Thymus (tissue), 11 donors: ENCODE measurements around the gene PVALB. TPM values are rescaled to one million over a fixed set of nuclear protein-coding genes. Genes with fewer than 3 reads are reported as not detected.

Source experiments
- DNase-seq, 9 donors: peaks; one replicate each; pipeline ENCODE4 v3.0.0-alpha.2; 2013; ENCODE audit warnings: low spot score in 9 of 9, low read depth in 6 of 9, missing footprints in 1 of 9
- H3K27ac ChIP-seq, 2 donors: one replicate each; pipeline ENCODE4 v1.5.1; 2013; ENCODE audit warnings: control low read depth in 1 of 2, low read depth in 1 of 2, low read length in 1 of 2, mild to moderate bottlenecking in 1 of 2, moderate library complexity in 1 of 2
- H3K27me3 ChIP-seq, 2 donors: one replicate each; pipeline ENCODE4 v1.5.1; 2013; ENCODE audit warnings: low read length in 1 of 2; ENCODE audit not compliant: control insufficient read depth in 2 of 2, insufficient read depth in 1 of 2
- H3K36me3 ChIP-seq, 2 donors: one replicate each; pipeline ENCODE4 v1.5.1; 2013; ENCODE audit warnings: low read length in 1 of 2, mild to moderate bottlenecking in 1 of 2, moderate library complexity in 1 of 2; ENCODE audit not compliant: control insufficient read depth in 2 of 2, insufficient read depth in 2 of 2
- H3K4me1 ChIP-seq, 2 donors: one replicate each; pipeline ENCODE4 v1.5.1; 2013; ENCODE audit warnings: low read length in 2 of 2; ENCODE audit not compliant: control insufficient read depth in 2 of 2, insufficient read depth in 2 of 2
- H3K4me3 ChIP-seq, 2 donors: one replicate each; pipeline ENCODE4 v1.5.1; 2013; ENCODE audit warnings: low read length in 2 of 2, control low read depth in 1 of 2, mild to moderate bottlenecking in 1 of 2
- H3K9me3 ChIP-seq, 2 donors: one replicate each; pipeline ENCODE4 v1.5.1; 2013; ENCODE audit warnings: low read length in 1 of 2, mild to moderate bottlenecking in 1 of 2; ENCODE audit not compliant: control insufficient read depth in 2 of 2, insufficient read depth in 1 of 2
- WGBS: extraction: QIAGEN DNeasy Blood & Tissue Kit; methylation state at CpG from one replicate; pipeline ENCODE4 v1.1.7; 2013; 5-methylcytosine and 5-hydroxymethylcytosine counted together
- polyA plus RNA-seq: library from polyadenylated mRNA; stranded (reverse); fragments of 200-250 nt; gene quantifications from one replicate; pipeline ENCODE4 v1.2.3, GENCODE V29; 2013
- total RNA-seq: library from RNA; stranded (reverse); fragments of 120-200 nt; gene quantifications from one replicate; pipeline ENCODE4 v1.2.4, GENCODE V29; 2013
- donor health status: healthy.

The PVALB gene
- total and polyA plus RNA-seq, 2 donors = 0.47 to 2.2 TPM

GRCh38 chr22:36753916-36754315, 62.9 kb downstream of the PVALB start:
- Histone ChIP-seq H3K27me3 (peaks cover 0 to 12% of the 10 kb centered on the region in 2 donors), H3K36me3 (no peaks in the 10 kb centered on the region), H3K4me3 (no peak overlapping the region), H3K9me3 (no peaks in the 10 kb centered on the region), H3K4me1 (peaks cover 0 to 12% of the 10 kb centered on the region in 2 donors), H3K27ac (no peak overlapping the region)
- WGBS = 87% methylated on average over 12 of the region's 12 CpGs
- no peak for DNase-seq

GRCh38 chr22:36753120-36753802, 63.6 kb downstream of the PVALB start:
- H3K27ac ChIP-seq = no peak overlapping the region
- peaks cover 0 to 5% of the 10 kb centered on the region in 2 donors for H3K4me1 ChIP-seq
- no peaks in the 10 kb centered on the region for H3K9me3 ChIP-seq
- no peak overlapping the region for H3K4me3 ChIP-seq
- peaks cover 0 to 12% of the 10 kb centered on the region in 2 donors for H3K27me3 ChIP-seq
- no peaks in the 10 kb centered on the region for H3K36me3 ChIP-seq
- DNase-seq = no peak
- 77% methylated on average over 4 of the region's 4 CpGs for WGBS

Other genes starting within 250 kb of the PVALB start
- gene CACNG2, start 113.3 kb downstream of the PVALB start, total RNA-seq = 0.14 TPM
- gene CACNG2, start 113.3 kb downstream of the PVALB start, polyA plus RNA-seq = 0.02 TPM
- 23.0 TPM for gene IFT27, start 40.9 kb downstream of the PVALB start, total RNA-seq
- 33.9 TPM for gene IFT27, start 40.9 kb downstream of the PVALB start, polyA plus RNA-seq
- gene NCF4, start 44.0 kb upstream of the PVALB start, total RNA-seq = 17.6 TPM
- gene NCF4, start 44.0 kb upstream of the PVALB start, polyA plus RNA-seq = 24.0 TPM
- gene CSF2RB, start 96.6 kb upstream of the PVALB start, total RNA-seq = 8.5 TPM
- 14.6 TPM for gene CSF2RB, start 96.6 kb upstream of the PVALB start, polyA plus RNA-seq
- 13.8 TPM for gene TST, start 202.4 kb upstream of the PVALB start, total RNA-seq
- 17.1 TPM for gene TST, start 202.4 kb upstream of the PVALB start, polyA plus RNA-seq
- gene MPST, start 202.7 kb upstream of the PVALB start, total RNA-seq = 18.2 TPM
- 32.1 TPM for gene MPST, start 202.7 kb upstream of the PVALB start, polyA plus RNA-seq
- 10.5 TPM for gene KCTD17, start 234.7 kb upstream of the PVALB start, total RNA-seq
- gene KCTD17, start 234.7 kb upstream of the PVALB start, polyA plus RNA-seq = 25.2 TPM